ENCODE results near the gene CTTN. TPM values are rescaled to one million over a fixed set of nuclear protein-coding genes. Genes with fewer than 3 reads are reported as not detected.

Gene CTTN
- polyA plus RNA-seq, 3 donors, result 64.6 to 120 (median 97.7) TPM

GRCh38 chr11:70462818-70463477 lies 64.6 kb downstream of the CTTN start:
- WGBS, 3 donors, result 91 to 95% (median 94%) methylated on average over 12 of the region's 12 CpGs
- H3K27ac ChIP-seq (ENCODE audit: low read depth, low read length), result no peak overlapping the region

GRCh38 chr11:70463478-70464255 lies 65.3 kb downstream of the CTTN start:
- 91 to 93% (median 93%) methylated on average over 60 to 61 of the region's 61 CpGs for WGBS, 3 donors
- no peak overlapping the region for H3K27ac ChIP-seq (ENCODE audit: low read depth, low read length)

- H3K27ac ChIP-seq (ENCODE audit: low read depth, low read length), result no peak overlapping the region
- 61 to 69% (median 66%) methylated on average over 20 of the region's 20 CpGs for WGBS, 3 donors
Measured at GRCh38 chr11:70464509-70465361, 66.4 kb downstream of the CTTN start.

- WGBS, 3 donors, result 68 to 79% (median 70%) methylated on average over 10 of the region's 10 CpGs
Measured at GRCh38 chr11:70466154-70466553, 67.8 kb downstream of the CTTN start.

DNA sequence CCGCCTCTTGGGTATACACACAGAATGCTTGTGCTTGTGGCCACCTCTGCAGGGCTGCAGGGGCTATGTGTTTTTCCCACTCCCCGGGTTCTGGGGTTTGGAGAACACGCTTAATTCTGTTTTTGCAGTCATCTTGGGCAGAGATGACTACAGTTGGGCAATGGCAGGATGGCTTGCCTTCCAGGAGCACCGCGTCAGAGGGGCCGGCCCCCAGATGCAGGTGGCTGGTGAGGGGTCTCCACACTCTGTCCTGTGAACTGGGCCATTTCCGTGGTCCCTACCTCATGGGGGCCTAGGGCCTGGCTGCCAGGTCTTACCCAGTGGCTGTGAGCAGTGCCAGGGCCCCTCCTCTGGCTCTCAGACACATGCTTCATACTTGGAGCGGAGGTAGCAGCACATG lies 68.3 kb downstream of the CTTN start:
- WGBS, 3 donors, result 81 to 94% (median 91%) methylated on average over 8 of the region's 8 CpGs
- H3K27ac ChIP-seq (ENCODE audit: low read depth, low read length), result no peak overlapping the region

More at GRCh38 chr11:70466154-70466553, 67.8 kb downstream of the CTTN start:
- no peak overlapping the region for H3K27ac ChIP-seq (ENCODE audit: low read depth, low read length)

DNA sequence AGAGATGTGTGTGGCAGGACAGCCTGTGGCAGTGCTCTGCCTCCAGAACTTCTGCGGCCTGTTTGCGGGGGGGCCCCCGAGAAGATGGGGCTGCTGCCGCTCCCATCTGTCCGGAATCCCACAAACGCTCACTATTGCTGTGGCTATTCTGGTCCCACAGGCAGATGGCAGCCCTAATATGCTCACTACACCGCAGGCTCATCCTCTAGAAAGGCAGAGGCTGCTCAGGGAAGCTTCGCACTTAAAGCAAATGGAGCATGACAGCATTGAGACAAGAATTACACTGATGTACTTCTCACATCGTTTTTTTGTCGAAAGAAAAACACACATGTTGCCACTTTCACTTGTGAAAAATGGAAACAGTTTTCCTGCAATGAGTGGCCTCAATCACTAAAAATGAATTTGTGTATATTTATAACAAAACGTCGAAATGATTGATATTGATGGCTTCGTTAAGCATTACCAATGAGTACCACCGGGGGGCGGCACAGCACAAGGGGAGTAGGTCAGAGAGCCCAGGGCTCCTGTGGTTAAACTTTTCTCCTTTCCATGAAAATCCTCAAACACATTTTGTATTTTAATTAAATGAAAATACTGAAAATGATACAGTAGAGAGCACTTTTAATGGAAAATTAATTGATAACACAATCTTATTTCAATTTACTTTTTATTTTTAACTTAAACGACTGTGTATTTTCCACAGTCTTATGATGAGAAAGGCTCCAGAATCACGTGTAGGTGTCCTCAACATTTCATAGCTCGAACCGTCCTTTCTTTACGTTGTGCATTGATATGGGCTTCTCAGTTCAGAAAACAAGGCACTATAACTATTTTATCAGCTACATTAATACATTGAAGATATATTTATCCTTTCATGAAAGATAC lies 69.1 kb downstream of the CTTN start:
- WGBS, 3 donors, result 37 to 47% (median 43%) methylated on average over 20 of the region's 20 CpGs
- no peak overlapping the region for H3K27ac ChIP-seq (ENCODE audit: low read depth, low read length)

GRCh38 chr11:70468256-70469195 lies 70.2 kb downstream of the CTTN start:
- 76 to 84% (median 76%) methylated on average over 19 of the region's 19 CpGs for WGBS, 3 donors

DNA sequence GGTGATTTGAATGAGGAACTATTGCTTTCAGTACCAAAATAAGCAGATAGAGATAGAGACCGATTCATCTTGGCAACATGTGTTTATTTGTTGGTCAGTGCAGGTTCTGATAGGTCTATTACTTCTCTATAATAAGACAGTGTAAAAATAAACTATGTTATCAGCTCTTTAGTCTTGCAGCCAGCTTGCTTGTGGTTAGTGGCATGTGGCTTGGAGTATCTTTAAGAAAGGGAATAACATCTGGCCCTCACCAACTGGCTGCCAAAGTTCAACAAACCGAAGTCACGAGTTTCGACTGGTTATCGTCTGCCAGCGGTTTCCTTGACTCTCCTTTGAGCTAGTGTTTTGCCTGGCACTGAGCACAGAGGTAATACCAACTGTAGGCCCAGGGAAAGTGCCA lies 71.8 kb downstream of the CTTN start:
- WGBS, 3 donors, result 31 to 58% (median 48%) methylated on average over 6 of the region's 6 CpGs
- H3K27ac ChIP-seq (ENCODE audit: low read depth, low read length), result no peak overlapping the region

More at GRCh38 chr11:70468256-70469195, 70.2 kb downstream of the CTTN start:
- H3K27ac ChIP-seq (ENCODE audit: low read depth, low read length), result no peak overlapping the region

DNA sequence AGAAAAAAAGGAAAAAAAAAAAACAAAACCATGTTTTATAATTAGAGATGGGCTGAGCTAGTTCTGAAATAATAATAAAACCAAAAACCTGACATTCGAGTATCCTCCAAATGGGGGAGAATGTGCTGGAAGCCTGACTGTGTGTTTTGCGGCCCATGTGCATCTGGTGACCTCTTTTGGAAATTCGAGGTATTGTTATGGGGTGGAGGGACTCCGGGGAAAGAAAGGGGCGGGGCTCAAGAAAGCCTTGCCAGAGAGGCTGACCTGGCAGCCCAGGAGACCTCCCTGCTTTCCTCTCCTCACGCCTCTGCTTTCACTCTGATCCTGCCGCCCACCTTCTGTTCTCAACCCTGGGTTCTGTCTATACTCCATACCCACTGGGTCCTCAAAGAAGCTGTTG lies 72.9 kb downstream of the CTTN start:
- WGBS, 3 donors, result 42 to 60% (median 44%) methylated on average over 7 of the region's 7 CpGs
- no peak overlapping the region for H3K27ac ChIP-seq (ENCODE audit: low read depth, low read length)

GRCh38 chr11:70472240-70472639 lies 73.9 kb downstream of the CTTN start:
- no peak overlapping the region for H3K27ac ChIP-seq (ENCODE audit: low read depth, low read length)
- 94 to 95% (median 95%) methylated on average over 9 of the region's 9 CpGs for WGBS, 3 donors

GRCh38 chr11:70473186-70473872 lies 75.0 kb downstream of the CTTN start:
- 87 to 94% (median 91%) methylated on average over 21 to 22 of the region's 22 CpGs for WGBS, 3 donors
- no peak overlapping the region for H3K27ac ChIP-seq (ENCODE audit: low read depth, low read length)

- no peak overlapping the region for H3K27ac ChIP-seq (ENCODE audit: low read depth, low read length)
- 83 to 89% (median 84%) methylated on average over 18 of the region's 18 CpGs for WGBS, 3 donors
Measured at GRCh38 chr11:70473873-70474690, 75.8 kb downstream of the CTTN start.

DNA sequence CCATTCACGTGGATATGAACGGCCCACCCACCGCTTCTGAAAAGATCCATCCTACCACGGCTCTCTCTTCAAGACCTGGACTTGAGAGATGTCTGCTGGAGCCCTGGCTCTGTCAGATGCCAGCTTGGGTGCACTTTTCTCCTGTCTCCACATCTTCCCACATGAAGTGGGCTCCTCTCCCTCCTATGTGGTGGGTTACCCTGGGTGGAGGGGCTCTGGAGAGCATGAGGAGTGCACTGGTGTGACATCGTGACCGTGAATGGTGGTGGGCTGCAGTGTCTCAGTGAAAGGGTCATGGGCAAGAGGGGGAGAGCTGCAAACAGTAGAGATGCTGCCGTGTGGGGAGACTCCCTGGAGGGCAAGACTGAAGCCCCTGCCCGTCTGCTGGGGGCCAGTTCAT lies 76.4 kb downstream of the CTTN start:
- WGBS, 3 donors, result 86 to 91% (median 87%) methylated on average over 8 of the region's 8 CpGs
- no peak overlapping the region for H3K27ac ChIP-seq (ENCODE audit: low read depth, low read length)

DNA sequence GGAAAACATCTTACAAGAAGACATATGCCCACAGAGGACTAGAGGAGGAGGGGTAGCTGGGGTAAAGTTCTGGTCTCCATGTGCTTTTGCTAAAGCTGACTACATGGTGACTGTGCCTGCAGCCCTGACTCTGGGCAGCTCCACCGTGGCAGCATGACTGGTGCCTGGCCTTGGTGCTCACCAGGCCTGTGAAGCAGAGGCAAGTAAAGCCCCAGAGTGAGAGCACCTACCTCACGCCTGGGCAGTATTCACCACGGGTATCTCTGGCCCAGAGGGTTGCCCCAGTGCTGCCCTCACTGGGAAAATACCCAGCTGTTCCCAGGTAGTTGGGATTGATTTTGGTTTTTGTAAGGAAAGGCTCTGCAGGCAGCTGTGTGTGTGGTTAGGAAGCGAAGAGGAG lies 78.3 kb downstream of the CTTN start:
- WGBS, 3 donors, result 69 to 88% (median 88%) methylated on average over 4 of the region's 4 CpGs
- no peak overlapping the region for H3K27ac ChIP-seq (ENCODE audit: low read depth, low read length)

DNA sequence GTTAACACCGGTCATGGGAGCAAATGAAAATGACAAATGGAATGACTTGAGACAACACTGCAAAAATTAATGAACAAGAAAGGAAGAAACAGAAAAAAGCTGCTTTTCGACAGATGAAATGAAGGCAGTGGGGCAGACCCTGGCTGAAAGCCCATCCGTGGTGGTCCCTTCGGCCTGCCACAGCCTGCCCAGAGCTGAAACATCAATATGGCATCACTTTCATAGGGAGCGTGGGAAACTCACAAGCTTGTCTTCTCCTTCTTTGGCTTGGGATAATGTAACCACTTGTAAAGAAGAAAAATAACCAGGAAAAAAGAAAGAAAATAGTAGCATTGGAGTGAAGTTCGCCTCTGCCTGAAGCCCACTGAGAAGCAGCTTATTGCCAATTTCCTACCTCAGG lies 78.8 kb downstream of the CTTN start:
- 87 to 96% (median 94%) methylated on average over 6 of the region's 6 CpGs for WGBS, 3 donors
- H3K27ac ChIP-seq (ENCODE audit: low read depth, low read length), result no peak overlapping the region

DNA sequence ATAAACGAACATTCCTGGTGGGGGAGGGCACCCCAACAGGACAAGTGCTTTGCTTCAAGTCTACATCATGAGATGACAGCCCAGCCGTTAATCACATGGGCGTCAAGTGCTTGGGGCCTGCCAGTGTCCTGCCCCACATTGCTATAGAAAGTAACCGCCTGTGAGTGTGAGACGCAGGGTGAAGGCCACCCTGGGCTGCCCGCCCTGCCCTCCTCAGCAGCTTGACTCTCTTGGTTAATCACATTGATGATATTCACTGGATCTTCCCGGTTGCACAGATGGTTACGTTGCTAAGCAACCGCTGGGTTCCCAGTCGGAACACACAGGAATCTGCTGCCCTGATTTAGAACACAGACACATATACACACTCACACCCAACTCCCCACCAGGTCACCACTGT lies 79.3 kb downstream of the CTTN start:
- WGBS, 3 donors, result 73 to 83% (median 75%) methylated on average over 10 of the region's 10 CpGs
- no peak overlapping the region for H3K27ac ChIP-seq (ENCODE audit: low read depth, low read length)
